ENCODE results near the gene CCNY.
"Not testable (repeated sequence)": the region's sequence is repeated elsewhere in the genome, so short reads cannot be mapped to it uniquely, and the experiment has no call there.

CCNY gene

GRCh38 chr10:35354257-35354656, 17.9 kb downstream of the CCNY start:
- DNase-seq (ENCODE audit: low read depth in 2 of 2), result not testable (repeated sequence)

- DNase-seq (ENCODE audit: low read depth in 2 of 2), result no peak
Measured at GRCh38 chr10:35355971-35356724, 19.8 kb downstream of the CCNY start.

- no peak for DNase-seq (ENCODE audit: low read depth in 2 of 2)
Measured at GRCh38 chr10:35356725-35357092, 20.4 kb downstream of the CCNY start.

- DNase-seq (ENCODE audit: low read depth in 2 of 2), result no peak
Measured at GRCh38 chr10:35359056-35359455, 22.7 kb downstream of the CCNY start.

GRCh38 chr10:35359873-35360272, 23.6 kb downstream of the CCNY start:
- no peak for DNase-seq (ENCODE audit: low read depth in 2 of 2)

- no peak for DNase-seq (ENCODE audit: low read depth in 2 of 2)
Measured at GRCh38 chr10:35362701-35363350, 26.5 kb downstream of the CCNY start.

- no peak for DNase-seq (ENCODE audit: low read depth in 2 of 2)
Measured at GRCh38 chr10:35363587-35363986, 27.3 kb downstream of the CCNY start.

GRCh38 chr10:35364808-35365207, 28.5 kb downstream of the CCNY start:
- no peak for DNase-seq (ENCODE audit: low read depth in 2 of 2)

- no peak for DNase-seq (ENCODE audit: low read depth in 2 of 2)
Measured at GRCh38 chr10:35365994-35366393, 29.7 kb downstream of the CCNY start.

GRCh38 chr10:35367107-35367859, 31.0 kb downstream of the CCNY start:
- DNase-seq (ENCODE audit: low read depth in 2 of 2), result no peak

- DNase-seq (ENCODE audit: low read depth in 2 of 2), result no peak
Measured at GRCh38 chr10:35367982-35368381, 31.7 kb downstream of the CCNY start.

- no peak for DNase-seq (ENCODE audit: low read depth in 2 of 2)
Measured at GRCh38 chr10:35368485-35369048, 32.3 kb downstream of the CCNY start.

GRCh38 chr10:35369049-35369611, 32.8 kb downstream of the CCNY start:
- DNase-seq (ENCODE audit: low read depth in 2 of 2), result no peak

- no peak for DNase-seq (ENCODE audit: low read depth in 2 of 2)
Measured at GRCh38 chr10:35371731-35372130, 35.4 kb downstream of the CCNY start.

- DNase-seq (ENCODE audit: low read depth in 2 of 2), result no peak
Measured at GRCh38 chr10:35372329-35372728, 36.0 kb downstream of the CCNY start.

- no peak for DNase-seq (ENCODE audit: low read depth in 2 of 2)
Measured at GRCh38 chr10:35375091-35375765, 38.9 kb downstream of the CCNY start.

GRCh38 chr10:35377050-35377728, 40.9 kb downstream of the CCNY start:
- no peak for DNase-seq (ENCODE audit: low read depth in 2 of 2)

- DNase-seq (ENCODE audit: low read depth in 2 of 2), result peak in 1 of 2 experiments; percentile 8
Measured at GRCh38 chr10:35378541-35379210, 42.4 kb downstream of the CCNY start.

- DNase-seq (ENCODE audit: low read depth in 2 of 2), result peak; percentile 34 to 52
Measured at GRCh38 chr10:35379226-35380137, 43.2 kb downstream of the CCNY start.

Data from fibroblast of skin of left biceps (primary cell).